HG03571 (cell line): ENCODE results near the gene ADAMTS6.

Experiments used
- ATAC-seq: cut with Tn5 transposase; IDR thresholded peaks from one replicate; pipeline ENCODE4 v1.9.1; 2021; ENCODE audit not compliant: unreplicated experiment

Gene ADAMTS6

DNA sequence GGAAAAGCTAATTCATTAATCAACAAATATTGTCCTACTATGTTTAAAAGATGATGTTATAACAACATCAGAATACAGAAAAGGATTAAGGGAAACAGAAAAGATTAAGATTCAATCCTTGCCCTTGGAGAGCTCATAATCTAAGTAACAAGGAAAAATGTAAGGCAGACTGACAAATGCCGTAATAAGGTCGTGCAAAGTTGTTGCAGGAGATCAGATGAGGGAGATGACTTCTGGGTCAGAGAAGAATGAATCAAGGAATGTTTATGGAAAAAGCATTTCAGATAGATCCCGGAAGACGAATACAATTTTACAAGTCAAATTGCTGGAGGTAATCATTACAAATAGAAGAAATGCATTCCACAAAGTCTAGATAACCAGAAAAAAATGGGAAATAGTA, 6.4 kb downstream of the ADAMTS6 start:
- no peak for ATAC-seq

- no peak for ATAC-seq
These were observed 7.5 kb downstream of the ADAMTS6 start for GRCh38 chr5:65474130-65474711.

DNA sequence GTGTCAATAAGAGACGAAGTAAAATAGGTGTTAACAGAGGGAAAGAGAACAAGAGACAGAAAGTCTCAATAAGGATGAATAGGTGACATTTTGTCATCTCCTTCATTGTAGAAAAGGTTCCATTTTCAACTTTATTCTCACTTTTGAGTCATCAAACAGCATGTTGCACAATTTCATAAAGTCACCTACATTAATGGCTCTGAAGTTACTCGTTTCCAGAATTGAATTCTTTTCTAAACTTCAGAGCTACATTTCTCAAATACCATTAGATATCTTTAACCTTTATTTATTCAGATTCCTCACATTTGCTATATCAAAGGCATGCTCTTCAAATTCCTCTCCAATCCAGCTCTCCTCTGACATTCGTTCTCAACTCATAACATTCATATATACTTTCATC, 13.1 kb downstream of the ADAMTS6 start:
- no peak for ATAC-seq

DNA sequence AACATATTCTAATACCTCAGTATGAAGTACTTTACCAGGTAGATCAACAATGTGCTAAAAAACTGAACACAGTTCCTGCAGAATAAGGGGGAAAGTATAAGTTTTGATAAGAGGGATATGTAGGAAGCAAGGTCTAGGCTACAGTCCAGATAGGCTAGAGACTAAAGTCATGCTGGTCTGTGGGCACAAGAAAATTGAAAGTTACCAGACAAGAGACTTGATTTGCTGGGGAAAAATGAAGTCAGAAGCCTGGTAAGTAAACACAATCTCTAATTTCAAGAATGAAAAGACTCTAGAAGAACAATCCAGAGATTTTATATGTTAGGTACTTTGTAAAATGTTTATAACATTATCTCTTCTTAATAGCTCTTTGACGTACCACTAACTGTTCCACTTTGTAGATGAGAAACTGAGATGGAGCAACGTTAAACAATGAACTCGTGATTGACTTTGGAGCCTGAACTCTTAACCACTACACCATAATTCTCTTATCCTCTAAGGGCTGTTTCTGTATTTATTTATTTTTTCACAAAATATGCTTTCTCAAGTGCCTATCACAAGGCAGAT, 19.5 kb downstream of the ADAMTS6 start:
- no peak for ATAC-seq

DNA sequence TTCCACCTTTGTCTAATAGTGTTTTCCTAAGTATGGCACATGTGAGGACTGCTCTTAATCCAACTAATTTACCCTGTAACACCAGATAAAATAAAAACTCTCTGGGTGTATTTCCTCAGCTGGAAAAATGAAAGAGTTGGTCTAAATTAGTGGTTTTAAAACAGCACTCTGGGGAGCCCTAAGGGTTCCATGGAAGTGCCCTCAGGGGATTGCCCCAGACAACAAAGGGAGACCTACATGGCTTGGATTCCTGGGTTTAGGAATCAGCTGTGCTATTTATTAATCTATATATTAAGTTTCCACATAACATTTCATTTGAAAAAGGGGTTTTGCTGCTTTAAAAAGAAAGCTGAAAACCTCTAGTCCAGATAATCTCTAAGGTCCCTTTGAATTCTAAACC, 20.2 kb downstream of the ADAMTS6 start:
- no peak for ATAC-seq

DNA sequence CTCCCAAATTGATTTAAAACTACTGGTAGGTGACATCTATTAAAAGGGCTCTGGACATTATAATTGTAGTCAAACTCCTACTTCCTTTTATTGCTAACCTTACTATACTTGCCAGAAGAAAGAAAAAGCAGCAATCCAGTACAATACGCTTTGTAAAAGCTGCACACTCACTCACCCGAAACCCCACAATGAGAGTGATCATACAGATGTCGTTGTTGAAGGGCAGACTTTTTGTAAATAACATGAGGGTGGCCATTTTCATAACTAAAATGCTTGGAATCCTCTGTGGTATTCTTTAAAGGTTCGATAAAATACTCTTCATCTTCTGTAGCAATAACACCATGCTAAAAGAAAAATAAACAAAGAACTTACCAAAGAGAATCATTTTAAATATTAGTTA, 21.7 kb downstream of the ADAMTS6 start:
- no peak for ATAC-seq

GRCh38 chr5:65455064-65455463, 26.7 kb downstream of the ADAMTS6 start:
- ATAC-seq, result no peak

- ATAC-seq, result no peak
These were observed 30.3 kb downstream of the ADAMTS6 start for GRCh38 chr5:65451436-65451835.

- no peak for ATAC-seq
These were observed 35.0 kb downstream of the ADAMTS6 start for GRCh38 chr5:65446682-65447081.

DNA sequence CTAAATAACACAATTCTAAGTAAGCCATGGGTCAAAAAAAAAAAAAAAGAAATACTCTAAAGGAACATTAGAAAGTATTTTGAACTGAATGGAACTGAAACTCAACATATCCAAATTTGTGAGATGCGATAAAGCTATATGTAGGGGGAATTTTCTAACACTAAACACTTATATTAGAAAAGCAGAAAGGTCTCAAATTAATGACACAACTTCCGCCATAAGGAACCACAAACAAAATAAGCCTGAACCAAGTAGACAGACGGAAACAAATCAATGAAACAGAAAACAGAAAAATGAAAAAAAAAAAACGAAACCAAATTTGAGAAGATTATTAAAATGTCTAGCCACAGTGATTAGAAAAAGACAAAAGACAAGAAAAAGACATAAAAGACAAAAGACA, 39.9 kb downstream of the ADAMTS6 start:
- ATAC-seq, result no peak

DNA sequence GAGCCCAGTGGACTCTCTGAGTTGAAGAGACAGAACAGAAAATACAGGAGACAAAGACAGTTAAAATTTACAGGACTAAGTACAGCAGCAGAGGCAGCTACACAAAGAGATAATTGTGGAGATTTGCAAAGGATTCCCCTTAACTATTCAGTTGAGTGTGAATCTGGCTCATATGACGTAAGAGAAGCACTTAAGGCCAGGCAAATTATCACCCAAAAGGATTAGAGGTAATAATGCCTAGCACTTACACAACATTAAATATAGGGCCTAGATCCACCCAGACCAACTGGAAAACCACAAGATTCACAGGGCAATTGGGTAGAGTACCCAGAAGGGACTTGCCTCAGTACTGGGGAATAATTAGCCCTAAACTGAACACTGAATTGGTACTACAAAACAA, 41.3 kb downstream of the ADAMTS6 start:
- ATAC-seq, result no peak

DNA sequence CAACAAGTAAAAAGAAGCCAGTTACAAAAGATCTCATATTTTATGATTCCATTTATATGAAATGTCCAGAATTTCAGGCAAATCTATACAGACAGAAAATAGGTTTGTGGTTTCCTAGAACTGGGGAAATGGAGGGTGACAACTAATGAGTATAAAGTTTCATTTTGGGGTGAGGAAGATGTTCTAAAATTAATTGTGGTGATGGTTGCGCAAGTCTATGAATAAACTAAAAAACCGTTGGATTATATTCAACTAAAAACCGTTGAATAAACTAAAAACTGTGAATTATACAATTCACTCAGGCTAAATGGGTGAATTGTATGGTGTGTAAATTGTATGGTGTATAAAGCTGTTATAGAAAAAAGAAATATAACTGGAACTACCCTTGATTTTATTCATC, 47.6 kb downstream of the ADAMTS6 start:
- no peak for ATAC-seq

GRCh38 chr5:65426656-65427055, 55.1 kb downstream of the ADAMTS6 start:
- no peak for ATAC-seq

GRCh38 chr5:65423623-65424022, 58.1 kb downstream of the ADAMTS6 start:
- ATAC-seq, result no peak

DNA sequence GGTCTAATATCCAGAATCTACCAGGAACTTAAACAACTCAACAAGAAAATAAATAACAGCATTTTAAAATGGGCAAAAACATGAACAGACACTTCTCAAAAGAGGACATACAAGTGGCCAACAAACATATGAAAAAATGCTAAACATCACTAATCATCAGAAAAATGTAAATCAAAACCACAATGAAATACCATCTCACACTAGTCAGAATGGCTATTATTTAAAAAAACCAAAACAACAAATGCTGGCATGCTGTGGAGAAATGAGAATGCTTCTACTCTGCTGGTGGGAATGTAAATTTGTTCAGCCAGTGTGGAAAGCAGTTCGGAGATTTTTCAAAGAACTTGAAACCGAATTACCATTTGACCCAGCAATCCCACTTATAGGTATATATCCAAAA, 63.1 kb downstream of the ADAMTS6 start:
- no peak for ATAC-seq

GRCh38 chr5:65413822-65414221, 67.9 kb downstream of the ADAMTS6 start:
- no peak for ATAC-seq

DNA sequence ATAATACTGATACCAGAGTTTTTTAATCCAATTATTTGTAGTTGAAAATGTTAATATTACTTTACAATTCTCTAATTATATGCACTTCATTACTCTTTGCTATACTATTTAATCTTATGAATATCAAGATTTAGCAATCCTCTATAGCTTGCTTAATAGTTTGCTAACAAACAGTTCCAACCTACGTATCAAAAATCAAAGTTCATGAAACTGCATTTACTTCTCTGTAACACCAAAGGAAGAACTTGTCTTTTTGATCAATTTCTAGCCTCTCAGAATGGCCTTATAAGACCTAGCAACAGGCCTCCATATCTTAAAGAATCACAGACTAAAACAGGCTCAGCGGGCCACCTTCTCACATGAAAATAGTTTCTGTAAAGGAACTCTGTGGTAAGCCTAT, 68.9 kb downstream of the ADAMTS6 start:
- ATAC-seq, result no peak

DNA sequence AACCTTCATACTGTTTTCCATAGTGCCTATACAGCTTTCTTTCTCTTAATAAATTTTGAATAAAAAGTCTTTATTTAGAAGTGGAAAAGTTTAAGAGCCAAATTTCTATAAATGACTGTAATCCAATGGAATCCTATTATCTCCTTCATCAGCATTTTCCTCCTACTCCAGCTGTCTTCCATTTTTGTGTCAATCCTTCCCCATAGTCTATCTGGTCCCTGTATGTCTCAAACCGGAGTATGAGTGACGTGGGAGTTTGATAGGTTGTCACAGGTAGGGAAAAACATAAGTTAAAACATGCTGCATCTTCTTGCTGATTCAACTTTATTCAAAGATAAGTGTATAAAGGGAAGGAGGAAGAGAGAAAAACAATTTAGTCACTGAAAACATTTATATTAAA, 70.4 kb downstream of the ADAMTS6 start:
- ATAC-seq, result no peak

DNA sequence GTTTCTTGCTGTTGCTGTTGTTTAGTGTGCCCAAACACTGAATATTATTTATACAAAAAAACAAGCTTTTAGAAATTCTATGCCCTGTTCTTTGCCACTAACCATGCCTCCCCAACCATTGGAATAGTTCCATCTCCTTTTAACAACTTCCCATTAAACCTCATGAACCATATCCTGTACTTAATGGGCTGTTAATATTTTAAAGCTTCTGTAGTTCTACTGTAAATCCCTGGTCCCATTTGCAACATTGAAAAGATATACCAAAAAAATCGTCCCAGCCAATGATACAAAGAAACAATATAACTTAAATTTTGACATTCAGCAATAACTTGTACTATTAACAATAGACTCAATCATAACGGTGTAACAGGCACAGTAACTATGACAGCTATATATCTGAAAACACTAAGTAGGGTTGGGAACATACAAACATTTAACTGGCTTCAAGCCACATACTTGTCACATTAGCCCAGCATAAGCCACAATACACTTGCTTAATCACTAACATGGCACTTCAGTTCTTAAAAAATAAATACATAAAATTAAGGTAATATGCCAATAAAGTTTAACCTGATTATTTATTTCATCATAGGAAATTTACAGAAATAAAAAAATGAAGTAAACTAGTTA, 86.1 kb downstream of the ADAMTS6 start:
- ATAC-seq, result no peak

- no peak for ATAC-seq
These were observed 87.6 kb downstream of the ADAMTS6 start for GRCh38 chr5:65394087-65394486.

DNA sequence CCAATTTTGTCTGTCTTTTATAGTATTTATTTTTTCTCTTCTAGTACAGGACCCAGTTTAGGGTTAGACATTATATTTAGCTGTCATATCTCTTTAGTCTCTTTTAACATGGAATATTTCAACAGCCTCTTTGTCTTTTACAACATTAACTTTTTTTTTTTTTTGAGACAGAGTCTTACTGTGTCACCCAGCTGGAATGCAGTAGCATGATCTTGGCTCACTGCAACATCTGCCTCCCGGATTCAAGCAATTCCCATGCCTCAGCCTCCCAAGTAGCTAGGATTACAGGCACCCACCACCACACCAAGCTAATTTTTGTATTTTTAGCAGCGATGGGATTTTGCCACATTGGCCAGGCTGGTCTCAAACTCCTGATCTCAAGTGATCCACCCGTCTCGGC, 90.1 kb downstream of the ADAMTS6 start:
- ATAC-seq, result no peak

- ATAC-seq, result no peak
These were observed 91.5 kb downstream of the ADAMTS6 start for GRCh38 chr5:65390208-65390607.

- ATAC-seq, result no peak
These were observed 97.9 kb downstream of the ADAMTS6 start for GRCh38 chr5:65383859-65384258.
